GM06990 (cell line): ENCODE measurements around the gene FAM3B.
"Not testable (repeated sequence)": the region's sequence is repeated elsewhere in the genome, so short reads cannot be mapped to it uniquely, and the experiment has no call there.

ENCODE experiments used
- DNase-seq: peaks from one replicate; pipeline ENCODE4 v3.0.0-alpha.2; 2011; ENCODE audit not compliant: insufficient read length; ENCODE audit errors: extremely low read depth
- H3K27me3 ChIP-seq: replicated peaks from 2 replicates; pipeline ENCODE4 v1.6.0; 2011; ENCODE audit warnings: low read length; ENCODE audit not compliant: control insufficient read depth, insufficient read depth
- H3K36me3 ChIP-seq: 2 replicates; pipeline ENCODE4 v1.5.1; 2011; ENCODE audit warnings: low read length; ENCODE audit not compliant: control insufficient read depth, insufficient read depth
- H3K4me3 ChIP-seq: replicated peaks from 2 replicates; pipeline ENCODE4 v1.5.1; 2011; ENCODE audit warnings: low read depth, mild to moderate bottlenecking, control low read depth, low read length
- CTCF ChIP-seq: IDR thresholded peaks from 2 replicates; pipeline ENCODE4 v1.5.1; 2011; ENCODE audit warnings: low read length, control low read depth, mild to moderate bottlenecking, inconsistent platforms; ENCODE audit not compliant: insufficient read depth, poor library complexity, severe bottlenecking

The FAM3B gene

DNA sequence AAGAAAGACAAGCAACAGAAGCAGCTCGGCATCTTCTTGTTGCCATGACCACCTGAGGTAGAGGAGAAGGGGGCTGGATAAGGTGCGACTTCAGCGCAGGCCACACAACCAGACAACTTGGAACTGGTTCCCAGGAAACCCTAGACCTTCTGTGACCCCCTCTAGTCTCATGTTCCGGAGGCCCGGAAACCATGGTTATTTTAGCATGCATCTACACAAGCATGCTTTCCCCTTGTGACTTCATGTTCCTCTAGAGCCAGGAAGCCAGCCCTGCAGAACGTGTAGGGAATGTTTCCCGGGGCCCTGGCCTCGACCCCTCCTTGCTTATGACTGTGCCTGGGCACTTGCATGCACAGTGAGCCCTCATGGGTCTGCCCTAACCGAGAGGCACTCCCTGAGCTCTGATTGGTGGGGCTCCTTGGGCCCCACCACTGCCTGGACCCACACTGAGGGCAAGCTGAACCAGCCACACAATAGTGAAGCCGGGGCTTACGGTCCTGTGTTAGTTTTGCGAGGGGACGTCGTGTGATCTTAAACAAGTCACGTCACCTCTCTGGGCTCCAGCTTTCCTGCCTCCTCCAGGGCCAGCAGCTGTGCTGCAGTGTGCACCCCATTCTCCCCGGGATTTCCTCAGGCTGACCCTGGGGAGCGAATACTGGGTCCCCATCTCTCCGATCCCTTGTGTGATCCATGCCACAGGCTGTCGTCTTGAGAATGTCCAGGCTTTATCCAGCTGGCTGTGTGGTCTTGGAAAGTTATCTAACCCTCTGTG is 33.2 kb downstream of the FAM3B start:
- H3K27me3 ChIP-seq: no peaks in the 10 kb centered on the region; the same call in none of the 2 replicates
- H3K36me3 ChIP-seq: no peaks in the 10 kb centered on the region
- no peak for DNase-seq
- TF ChIP-seq CTCF: no peak
- H3K4me3 ChIP-seq: no peak overlapping the region

GRCh38 chr21:41350436-41351155 is 34.0 kb downstream of the FAM3B start:
- TF ChIP-seq CTCF: no peak
- no peaks in the 10 kb centered on the region for H3K36me3 ChIP-seq
- H3K4me3 ChIP-seq: no peak overlapping the region
- DNase-seq: no peak
- H3K27me3 ChIP-seq: no peaks in the 10 kb centered on the region; the same call in none of the 2 replicates

GRCh38 chr21:41357546-41357945 is 40.9 kb downstream of the FAM3B start:
- no peak for TF ChIP-seq CTCF
- no peaks in the 10 kb centered on the region for H3K36me3 ChIP-seq
- no peak overlapping the region for H3K4me3 ChIP-seq
- no peak for DNase-seq
- no peaks in the 10 kb centered on the region for H3K27me3 ChIP-seq

GRCh38 chr21:41358193-41359166 is 41.9 kb downstream of the FAM3B start:
- Histone ChIP-seq H3K27me3 (no peaks in the 10 kb centered on the region), H3K4me3 (no peak overlapping the region), H3K36me3 (no peaks in the 10 kb centered on the region)
- no peak for TF ChIP-seq CTCF
- DNase-seq: no peak

DNA sequence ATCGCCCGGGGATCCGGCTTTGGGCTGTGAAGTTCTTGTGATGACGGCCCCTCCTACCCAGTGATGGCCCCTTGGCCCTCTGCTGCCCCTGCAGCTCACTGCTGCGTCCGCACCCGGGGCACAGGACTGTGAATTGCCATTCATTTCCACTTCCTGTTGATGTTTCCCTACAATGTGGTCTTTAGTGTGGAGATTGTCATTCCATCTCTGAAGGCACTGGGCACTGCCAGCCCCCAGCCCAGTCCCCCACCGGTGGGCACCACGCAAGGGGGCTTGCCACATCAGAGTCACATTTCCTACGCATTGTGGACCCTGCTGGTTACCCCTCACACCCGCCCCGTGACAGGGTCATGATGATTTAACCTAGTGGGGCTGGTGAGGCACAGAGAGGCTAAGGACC is 42.7 kb downstream of the FAM3B start:
- Histone ChIP-seq H3K27me3 (no peaks in the 10 kb centered on the region), H3K4me3 (no peak overlapping the region), H3K36me3 (no peaks in the 10 kb centered on the region)
- DNase-seq: no peak
- no peak for TF ChIP-seq CTCF

- H3K27me3 ChIP-seq, H3K36me3 ChIP-seq, H3K4me3 ChIP-seq, DNase-seq: not testable (repeated sequence)
Observed at GRCh38 chr21:41359754-41360071, 43.1 kb downstream of the FAM3B start.
